Choroid plexus epithelial cell (primary cell): Measurements from ENCODE around the gene TENT4A.

ENCODE experiments used
- DNase-seq: peaks from one replicate; pipeline ENCODE4 v3.0.0-alpha.2; 2010; ENCODE audit warnings: low read depth
- H3K4me3 ChIP-seq: 2 replicates; pipeline ENCODE4 v1.5.1; 2011; ENCODE audit warnings: low read depth, mild to moderate bottlenecking, control low read depth, low read length, moderate library complexity
- TF ChIP-seq, protein P1 (sequence below): conservative IDR thresholded peaks from 2 replicates; pipeline ENCODE4 v1.5.1; 2011; ENCODE audit warnings: low read depth, mild to moderate bottlenecking, control low read depth, inconsistent platforms, low read length, moderate library complexity

TENT4A gene

GRCh38 chr5:6721442-6721841 is 8.2 kb downstream of the TENT4A start:
- no peak overlapping the region for H3K4me3 ChIP-seq
- TF ChIP-seq, protein P1, sequence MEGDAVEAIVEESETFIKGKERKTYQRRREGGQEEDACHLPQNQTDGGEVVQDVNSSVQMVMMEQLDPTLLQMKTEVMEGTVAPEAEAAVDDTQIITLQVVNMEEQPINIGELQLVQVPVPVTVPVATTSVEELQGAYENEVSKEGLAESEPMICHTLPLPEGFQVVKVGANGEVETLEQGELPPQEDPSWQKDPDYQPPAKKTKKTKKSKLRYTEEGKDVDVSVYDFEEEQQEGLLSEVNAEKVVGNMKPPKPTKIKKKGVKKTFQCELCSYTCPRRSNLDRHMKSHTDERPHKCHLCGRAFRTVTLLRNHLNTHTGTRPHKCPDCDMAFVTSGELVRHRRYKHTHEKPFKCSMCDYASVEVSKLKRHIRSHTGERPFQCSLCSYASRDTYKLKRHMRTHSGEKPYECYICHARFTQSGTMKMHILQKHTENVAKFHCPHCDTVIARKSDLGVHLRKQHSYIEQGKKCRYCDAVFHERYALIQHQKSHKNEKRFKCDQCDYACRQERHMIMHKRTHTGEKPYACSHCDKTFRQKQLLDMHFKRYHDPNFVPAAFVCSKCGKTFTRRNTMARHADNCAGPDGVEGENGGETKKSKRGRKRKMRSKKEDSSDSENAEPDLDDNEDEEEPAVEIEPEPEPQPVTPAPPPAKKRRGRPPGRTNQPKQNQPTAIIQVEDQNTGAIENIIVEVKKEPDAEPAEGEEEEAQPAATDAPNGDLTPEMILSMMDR, result no peak
- DNase-seq, result no peak

- DNase-seq, result peak; percentile 33
- TF ChIP-seq, protein P1, result no peak
- H3K4me3 ChIP-seq, result no peak overlapping the region
Observed at GRCh38 chr5:6722015-6722414, 8.8 kb downstream of the TENT4A start.

DNA sequence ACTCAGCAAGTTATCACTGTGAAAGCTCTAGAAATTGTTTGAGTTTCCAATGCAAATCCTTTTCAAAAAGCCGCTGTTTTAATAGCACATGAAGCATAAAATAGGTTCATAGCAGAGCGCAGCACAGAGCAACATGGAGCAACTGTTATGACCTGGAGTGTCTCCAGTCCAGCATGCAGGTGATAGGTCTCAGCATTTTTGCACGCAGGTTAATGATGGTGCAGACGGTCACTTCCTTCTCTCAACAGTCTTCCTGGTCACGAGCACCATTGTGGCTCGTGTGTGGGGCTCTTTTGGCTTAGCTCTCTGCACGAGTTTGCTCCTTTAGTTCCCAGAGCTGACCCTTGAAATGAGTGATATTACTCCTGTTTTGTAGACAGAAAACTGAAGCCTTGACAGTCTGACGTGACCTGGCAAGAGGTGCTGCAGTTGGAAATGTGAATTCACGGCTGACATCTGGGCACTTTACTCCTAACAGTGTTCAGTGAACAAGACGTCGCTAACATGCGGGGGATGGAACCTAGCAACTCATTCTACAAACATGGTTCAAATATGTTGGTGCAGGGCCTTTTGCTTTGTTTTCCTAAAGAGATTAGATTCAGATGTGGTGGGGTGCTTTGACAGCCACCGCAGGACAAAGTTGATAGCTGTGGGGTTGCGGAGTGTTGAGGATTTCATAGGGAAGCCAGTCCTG is 10.0 kb downstream of the TENT4A start:
- no peak overlapping the region for H3K4me3 ChIP-seq

GRCh38 chr5:6723816-6724300 is 10.6 kb downstream of the TENT4A start:
- no peak for DNase-seq
- TF ChIP-seq, protein P1, result no peak
- H3K4me3 ChIP-seq, result no peak overlapping the region

More for the DNA sequence above, 10.0 kb downstream of the TENT4A start:
- TF ChIP-seq, protein P1, result no peak
- no peak for DNase-seq

DNA sequence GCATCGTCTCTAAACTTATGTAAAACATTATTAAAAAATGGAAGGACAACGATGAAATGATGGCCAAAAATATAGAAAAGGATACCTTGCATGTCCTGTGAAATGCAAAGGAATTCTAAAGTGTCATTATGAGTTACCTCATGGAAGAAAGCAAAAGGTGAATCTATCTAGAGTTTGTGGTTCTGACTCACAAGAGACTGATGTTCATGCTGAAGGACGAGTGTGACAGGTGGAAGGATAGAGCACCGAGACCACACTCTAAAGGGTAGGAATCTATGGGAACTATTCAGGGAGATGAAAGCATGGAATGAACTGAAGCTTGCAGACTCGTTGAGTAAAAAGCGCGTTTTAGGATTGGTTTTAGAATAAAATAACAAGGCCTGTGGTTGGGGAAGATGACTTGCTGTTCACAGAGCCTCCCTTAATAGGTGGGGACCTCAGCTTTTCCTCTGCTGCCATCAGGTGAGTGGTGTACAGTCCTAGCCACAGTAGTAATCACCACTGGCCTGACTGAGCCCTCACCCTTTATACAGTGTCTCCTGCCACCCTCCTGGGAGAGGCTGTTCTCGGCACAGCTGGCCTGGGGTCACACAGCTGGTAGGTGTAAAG is 11.2 kb downstream of the TENT4A start:
- no peak for DNase-seq
- TF ChIP-seq, protein P1, result no peak

DNA sequence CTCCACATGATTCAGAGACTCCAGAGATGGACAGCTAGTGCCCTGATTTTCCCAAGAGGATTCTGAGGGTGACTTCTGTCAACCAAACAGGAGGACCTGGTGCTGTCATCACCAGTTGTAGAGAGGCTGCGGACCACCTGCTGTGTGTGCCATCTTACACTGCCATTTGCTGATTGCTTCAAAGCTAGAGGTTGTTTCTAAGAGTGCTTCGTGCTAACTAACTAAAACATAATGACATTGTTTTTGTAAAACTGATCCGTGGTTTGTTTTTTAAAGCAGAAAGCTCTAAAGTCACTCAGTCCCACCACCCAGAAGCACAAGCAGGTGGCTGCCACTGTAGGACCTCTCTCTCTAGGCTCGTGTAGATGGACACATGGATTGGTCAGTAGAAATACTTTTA is 12.2 kb downstream of the TENT4A start:
- no peak for DNase-seq
- TF ChIP-seq, protein P1, result no peak
- no peak overlapping the region for H3K4me3 ChIP-seq

More for the DNA sequence above, 11.2 kb downstream of the TENT4A start:
- H3K4me3 ChIP-seq, result no peak overlapping the region
